ENCODE measurements around the gene PTPRO. TPM values are rescaled to one million over a fixed set of nuclear protein-coding genes. Genes with fewer than 3 reads are reported as not detected.

Gene PTPRO
- total and polyA plus RNA-seq, 2 experiments from 2014 or later, result 0.12 TPM; not detected in 1

DNA sequence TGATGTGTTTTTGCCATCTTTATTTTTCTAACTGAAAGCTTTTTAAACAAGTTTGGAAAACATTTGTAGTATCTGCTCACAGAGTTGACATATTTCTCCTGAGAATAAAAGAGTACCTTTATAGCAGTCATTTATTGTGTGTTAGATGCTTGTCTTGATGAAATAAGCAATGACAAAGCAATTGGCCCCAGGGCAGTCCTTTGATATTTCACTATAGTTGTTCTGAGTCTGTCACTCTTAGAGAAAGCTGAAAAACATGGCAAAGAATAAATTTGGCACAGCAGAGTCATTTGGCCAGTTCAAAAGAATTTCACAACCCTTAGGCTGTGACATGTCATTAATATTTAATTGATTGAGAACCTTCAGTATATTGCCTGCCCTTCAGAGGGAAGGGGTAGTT lies 166.2 kb downstream of the PTPRO start:
- no peak for DNase-seq (ENCODE audit: low read depth in 1 of 2, low spot score in 1 of 2)
- H3K4me1 ChIP-seq (ENCODE audit: low read depth), result no peaks in the 10 kb centered on the region
- TF ChIP-seq, protein P1, sequence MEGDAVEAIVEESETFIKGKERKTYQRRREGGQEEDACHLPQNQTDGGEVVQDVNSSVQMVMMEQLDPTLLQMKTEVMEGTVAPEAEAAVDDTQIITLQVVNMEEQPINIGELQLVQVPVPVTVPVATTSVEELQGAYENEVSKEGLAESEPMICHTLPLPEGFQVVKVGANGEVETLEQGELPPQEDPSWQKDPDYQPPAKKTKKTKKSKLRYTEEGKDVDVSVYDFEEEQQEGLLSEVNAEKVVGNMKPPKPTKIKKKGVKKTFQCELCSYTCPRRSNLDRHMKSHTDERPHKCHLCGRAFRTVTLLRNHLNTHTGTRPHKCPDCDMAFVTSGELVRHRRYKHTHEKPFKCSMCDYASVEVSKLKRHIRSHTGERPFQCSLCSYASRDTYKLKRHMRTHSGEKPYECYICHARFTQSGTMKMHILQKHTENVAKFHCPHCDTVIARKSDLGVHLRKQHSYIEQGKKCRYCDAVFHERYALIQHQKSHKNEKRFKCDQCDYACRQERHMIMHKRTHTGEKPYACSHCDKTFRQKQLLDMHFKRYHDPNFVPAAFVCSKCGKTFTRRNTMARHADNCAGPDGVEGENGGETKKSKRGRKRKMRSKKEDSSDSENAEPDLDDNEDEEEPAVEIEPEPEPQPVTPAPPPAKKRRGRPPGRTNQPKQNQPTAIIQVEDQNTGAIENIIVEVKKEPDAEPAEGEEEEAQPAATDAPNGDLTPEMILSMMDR (IDR thresholded peaks at IDR 0.05; ENCODE audit: low read depth, low read length), result no peak
- no peaks in the 10 kb centered on the region for H3K36me3 ChIP-seq
- no peak overlapping the region for H3K27ac ChIP-seq
- H3K9me3 ChIP-seq (ENCODE audit: low read depth), result no peaks in the 10 kb centered on the region
- H3K27me3 ChIP-seq, result no peaks in the 10 kb centered on the region
- H3K4me3 ChIP-seq, result no peak overlapping the region

DNA sequence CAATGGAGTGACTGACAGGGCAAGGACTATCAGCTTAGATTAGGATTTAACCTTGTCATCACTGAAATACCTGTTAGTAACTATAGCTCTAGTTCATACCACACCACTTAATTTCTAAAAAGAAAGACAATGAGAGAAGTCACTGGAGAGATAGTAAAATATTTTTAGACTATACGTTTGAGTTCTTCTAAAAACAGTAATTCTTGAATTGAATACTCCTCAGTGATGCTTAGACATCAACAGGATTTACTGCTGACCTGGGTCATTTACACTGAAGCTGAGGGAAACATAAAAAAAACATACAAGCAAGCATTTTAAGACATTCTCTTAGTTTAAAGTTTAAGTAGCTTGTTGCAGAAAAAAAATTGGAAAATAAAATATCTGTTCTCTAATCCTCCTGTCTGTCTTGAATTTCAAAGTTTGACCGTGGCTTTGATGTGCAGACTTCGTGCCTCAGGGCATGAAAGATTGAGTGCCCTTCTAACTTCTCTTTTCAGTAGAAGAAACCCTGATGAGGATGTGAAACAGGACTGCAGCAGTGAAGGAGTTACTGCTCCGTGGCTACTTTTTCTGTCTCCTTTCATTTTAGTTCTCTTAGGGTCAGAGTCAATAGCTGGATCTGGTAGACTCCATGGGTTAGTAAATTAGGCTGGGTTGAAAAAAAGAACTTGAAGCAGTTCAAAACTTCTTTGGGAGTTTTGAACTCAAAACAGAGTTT lies 172.2 kb downstream of the PTPRO start:
- no peak overlapping the region for H3K27ac ChIP-seq
- no peaks in the 10 kb centered on the region for H3K27me3 ChIP-seq
- no peak overlapping the region for H3K4me3 ChIP-seq
- DNase-seq (ENCODE audit: low read depth in 1 of 2, low spot score in 1 of 2), result no peak
- H3K9me3 ChIP-seq (ENCODE audit: low read depth), result no peaks in the 10 kb centered on the region
- TF ChIP-seq, protein P1 (IDR thresholded peaks at IDR 0.05; ENCODE audit: low read depth, low read length), result no peak
- H3K4me1 ChIP-seq (ENCODE audit: low read depth), result no peaks in the 10 kb centered on the region
- H3K36me3 ChIP-seq, result no peaks in the 10 kb centered on the region

DNA sequence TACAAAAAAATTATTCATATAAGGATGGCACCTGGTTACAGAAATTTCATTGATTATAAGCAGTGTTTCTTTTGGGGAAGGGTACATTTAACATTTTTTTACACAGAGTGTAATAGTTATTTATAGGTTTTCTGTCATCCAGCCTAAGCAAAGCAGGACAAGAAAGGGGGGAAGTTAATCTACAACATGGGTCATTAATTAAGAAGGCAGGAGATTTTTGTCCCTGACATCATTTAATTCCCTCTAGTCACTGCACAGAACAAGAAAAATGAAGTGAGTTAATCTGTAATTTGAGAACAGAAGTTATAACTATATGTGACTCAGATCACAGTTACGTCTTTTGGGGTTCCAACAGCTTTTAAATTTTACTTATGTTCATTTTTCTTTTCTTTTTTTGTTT lies 173.4 kb downstream of the PTPRO start:
- H3K27ac ChIP-seq, result no peak overlapping the region
- no peaks in the 10 kb centered on the region for H3K36me3 ChIP-seq
- H3K4me1 ChIP-seq (ENCODE audit: low read depth), result no peaks in the 10 kb centered on the region
- no peak overlapping the region for H3K4me3 ChIP-seq
- TF ChIP-seq, protein P1 (IDR thresholded peaks at IDR 0.05; ENCODE audit: low read depth, low read length), result no peak
- no peaks in the 10 kb centered on the region for H3K9me3 ChIP-seq (ENCODE audit: low read depth)
- no peaks in the 10 kb centered on the region for H3K27me3 ChIP-seq
- no peak for DNase-seq (ENCODE audit: low read depth in 1 of 2, low spot score in 1 of 2)

DNA sequence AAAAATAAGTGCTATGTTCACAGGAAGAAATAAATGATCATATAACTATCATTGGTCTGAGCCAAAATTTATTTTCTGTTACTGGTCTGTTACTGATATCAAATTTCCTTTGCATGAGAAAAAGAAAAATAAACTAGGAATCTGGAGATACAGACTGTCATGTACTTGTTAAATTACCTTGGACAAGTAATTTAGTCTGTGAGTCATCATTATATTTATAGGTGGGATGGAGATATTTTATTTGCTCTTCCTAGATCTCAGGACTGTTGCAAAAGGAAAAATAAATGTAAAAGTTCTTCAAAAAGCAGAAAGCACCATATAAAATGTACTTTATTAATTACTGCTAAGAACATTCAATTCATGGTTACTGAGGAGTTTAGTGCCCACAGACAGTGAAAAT lies 174.4 kb downstream of the PTPRO start:
- Histone ChIP-seq H3K9me3 (ENCODE audit: low read depth) (no peaks in the 10 kb centered on the region), H3K4me3 (no peak overlapping the region), H3K36me3 (no peaks in the 10 kb centered on the region), H3K27ac (no peak overlapping the region), H3K4me1 (ENCODE audit: low read depth) (no peaks in the 10 kb centered on the region), H3K27me3 (no peaks in the 10 kb centered on the region)
- DNase-seq (ENCODE audit: low read depth in 1 of 2, low spot score in 1 of 2), result no peak
- TF ChIP-seq, protein P1 (IDR thresholded peaks at IDR 0.05; ENCODE audit: low read depth, low read length), result no peak

DNA sequence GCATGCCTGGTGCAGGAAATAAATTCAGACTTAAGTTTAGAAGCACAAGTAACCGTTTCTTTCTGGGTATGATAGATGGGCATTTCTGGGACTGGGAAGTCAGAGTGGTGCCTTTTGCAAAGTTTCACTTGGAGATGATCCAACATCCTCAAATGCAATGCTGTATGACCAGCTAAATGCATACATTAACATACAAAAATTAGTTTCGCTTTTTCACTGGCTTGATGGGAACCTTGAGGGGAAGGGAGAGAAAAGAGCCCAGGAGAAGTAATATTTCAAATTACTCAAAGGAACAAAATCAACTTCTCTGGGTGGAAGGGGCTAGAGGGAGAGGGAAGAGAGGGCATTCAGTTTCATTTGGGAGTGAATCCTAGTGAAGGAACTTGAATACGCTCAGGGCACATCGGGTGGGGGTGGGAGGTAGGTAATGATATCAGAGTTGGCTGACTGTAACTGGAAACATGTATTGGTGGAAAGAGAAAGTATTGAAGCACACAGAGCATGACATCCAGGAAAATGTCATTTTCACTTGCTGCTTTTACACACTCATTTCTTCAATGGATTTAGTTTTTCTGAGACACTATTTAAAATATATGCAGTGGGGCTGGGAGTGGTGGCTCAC lies 175.5 kb downstream of the PTPRO start:
- no peaks in the 10 kb centered on the region for H3K27me3 ChIP-seq
- DNase-seq (ENCODE audit: low read depth in 1 of 2, low spot score in 1 of 2), result no peak
- no peak overlapping the region for H3K4me3 ChIP-seq
- H3K36me3 ChIP-seq, result no peaks in the 10 kb centered on the region
- TF ChIP-seq, protein P1 (IDR thresholded peaks at IDR 0.05; ENCODE audit: low read depth, low read length), result no peak
- H3K27ac ChIP-seq, result no peak overlapping the region
- no peaks in the 10 kb centered on the region for H3K4me1 ChIP-seq (ENCODE audit: low read depth)
- H3K9me3 ChIP-seq (ENCODE audit: low read depth), result no peaks in the 10 kb centered on the region

Data from cardiac muscle cell (in vitro differentiated cells and primary cell).